GM12878 (cell line): ENCODE results near the gene RABGEF1. TPM values are rescaled to one million over a fixed set of nuclear protein-coding genes. Genes with fewer than 3 reads are reported as not detected.
"Not testable (repeated sequence)": the region's sequence is repeated elsewhere in the genome, so short reads cannot be mapped to it uniquely, and the experiment has no call there.

Experiments
- ATAC-seq: fragments of 200-7000 bp; cut with Tn5 transposase; 3 replicates; pipeline ENCODE4 v1.9.1; 2020; ENCODE audit warnings: mild to moderate bottlenecking, moderate library complexity
- BruUV-seq: library from RNA; stranded (reverse); fragments of 400-500 nt; replicated peaks from 2 replicates; lab custom pipeline; 2021; lab: Mats Ljungman, UMichigan
- CTCF ChIA-PET: fragments of 300-600 bp; sonication (Branson Sonifier 250); formaldehyde crosslinking; extraction: SDS; loops from one replicate; lab custom pipeline; 2021; ENCODE audit warnings: inconsistent platforms; lab: Yijun Ruan, JAX
- POLR2A ChIA-PET: fragments of 350-600 bp; formaldehyde crosslinking; extraction: SDS; loops from one replicate; lab custom pipeline; 2021; ENCODE audit warnings: inconsistent platforms; lab: Charles Lee
- RAD21 ChIA-PET: fragments of 300-600 bp; sonication (Branson Sonifier 250); formaldehyde crosslinking; loops from one replicate; lab custom pipeline; 2023; ENCODE audit warnings: antibody characterized with exemption; ENCODE audit not compliant: unreplicated experiment; lab: Charles Lee
- SMC1A ChIA-PET: fragments of 300-600 bp; sonication (Branson Sonifier 250); formaldehyde crosslinking; loops from one replicate; lab custom pipeline; 2023; ENCODE audit not compliant: unreplicated experiment, uncharacterized antibody; lab: Charles Lee
- DNase-seq: peaks from one replicate; pipeline ENCODE4 v3.0.0-alpha.2; 2011; ENCODE audit warnings: low read depth, low spot score
- FAIRE-seq: peaks from 3 replicates; lab custom pipeline; 2011; peaks lifted over from hg19 to GRCh38; lab: Jason Lieb, UNC
- H2AFZ ChIP-seq: 2 replicates; pipeline ENCODE4 v1.6.0; 2011; ENCODE audit warnings: low read depth, low read length, control low read depth; ENCODE audit not compliant: control insufficient read depth
- H3K27ac ChIP-seq: 2 replicates; pipeline ENCODE4 v1.5.1; 2011; ENCODE audit warnings: control low read depth; ENCODE audit not compliant: control insufficient read depth, insufficient read depth
- H3K27me3 ChIP-seq, 2 experiments: replicated peaks in 1 of 2; 2 replicates each; pipeline versions ENCODE4 v1.6.0 to v1.6.1; 2011; ENCODE audit warnings: low read length in 1 of 2; ENCODE audit not compliant: control insufficient read depth in 2 of 2, insufficient read depth in 2 of 2
- H3K36me3 ChIP-seq, 2 experiments: 2 replicates each; pipeline ENCODE4 v1.5.1; 2011; ENCODE audit warnings: low read length in 1 of 2; ENCODE audit not compliant: control insufficient read depth in 2 of 2, insufficient read depth in 2 of 2
- H3K4me1 ChIP-seq: 2 replicates; pipeline ENCODE4 v1.6.1; 2011; ENCODE audit warnings: mild to moderate bottlenecking, low read length, moderate library complexity, mixed read lengths; ENCODE audit not compliant: control insufficient read depth, insufficient read depth
- H3K4me2 ChIP-seq: 2 replicates; pipeline ENCODE4 v1.6.0; 2011; ENCODE audit warnings: control low read depth; ENCODE audit not compliant: control insufficient read depth, insufficient read depth
- H3K4me3 ChIP-seq: fragments of 200-600 bp; sonication (generic); 2 replicates; pipeline ENCODE4 v1.5.1; 2016
- H3K79me2 ChIP-seq: 2 replicates; pipeline ENCODE4 v1.6.0; 2011; ENCODE audit warnings: low read length; ENCODE audit not compliant: control insufficient read depth, insufficient read depth
- H3K9ac ChIP-seq: 2 replicates; pipeline ENCODE4 v1.8.0; 2011; ENCODE audit warnings: low read length, control low read depth, mixed read lengths; ENCODE audit not compliant: control insufficient read depth, insufficient read depth
- H3K9me3 ChIP-seq: replicated peaks from 3 replicates; pipeline ENCODE4 v1.5.1; 2011; ENCODE audit warnings: mild to moderate bottlenecking, low read length; ENCODE audit not compliant: control insufficient read depth, insufficient read depth
- H4K20me1 ChIP-seq: 2 replicates; pipeline ENCODE4 v1.6.0; 2011; ENCODE audit not compliant: control insufficient read depth, insufficient read depth
- WGBS: methylation state at CpG from one replicate; pipeline ENCODE4 v1.1.6; 2016; ENCODE audit warnings: low lambda C conversion rate; ENCODE audit not compliant: insufficient replicate concordance, insufficient coverage; ENCODE audit errors: missing lambda C conversion rate; 5-methylcytosine and 5-hydroxymethylcytosine counted together
- in situ Hi-C: fragments of 300-500 bp; cut with MboI; formaldehyde crosslinking; loops from 9 replicates; pipeline ENCODE4 v1.14.3; 2018; ENCODE audit warnings: mixed read lengths
- intact Hi-C: fragments of 100-400 bp; cut with micrococcal nuclease; formaldehyde crosslinking; loops from one replicate; pipeline ENCODE4 v1.14.2; 2022; ENCODE audit not compliant: unreplicated experiment
- polyA plus RNA-seq, 11 experiments: library from polyadenylated mRNA; depleted of rRNA in 4 of 11; unstranded in 6 of 11; stranded (reverse) in 5 of 11; fragments of >200 nt; fragmentation: Nextera tagmentation in 4 of 11; fragmentation: Illumina TruSeq in 1 of 11; extraction: Ambion mirVana in 4 of 11; extraction: Trizol in 1 of 11; gene quantifications; 1 replicate in 1 of 11; 2 replicates in 10 of 11; pipeline versions ENCODE4 v1.2.1 to v1.2.3, GENCODE V29; 2011 to 2016; ENCODE audit warnings: inconsistent platforms in 2 of 11, missing spikeins in 2 of 11, low read depth in 1 of 11
- total RNA-seq, 4 experiments: library from RNA; depleted of rRNA in 3 of 4; stranded (reverse); fragments of >200 nt in 3 of 4; fragmentation: Illumina TruSeq in 1 of 4; extraction: Trizol in 1 of 4; gene quantifications; 2 replicates each; pipeline versions ENCODE4 v1.2.1 to v1.2.3, GENCODE V29; 2013 to 2021

Gene RABGEF1
- total and polyA plus RNA-seq, 10 of the 15 experiments (the other 5 are each of a cell fraction or from before 2014, with no cell fraction given) = 10.2 to 36.4 (median 26.1) TPM

DNA sequence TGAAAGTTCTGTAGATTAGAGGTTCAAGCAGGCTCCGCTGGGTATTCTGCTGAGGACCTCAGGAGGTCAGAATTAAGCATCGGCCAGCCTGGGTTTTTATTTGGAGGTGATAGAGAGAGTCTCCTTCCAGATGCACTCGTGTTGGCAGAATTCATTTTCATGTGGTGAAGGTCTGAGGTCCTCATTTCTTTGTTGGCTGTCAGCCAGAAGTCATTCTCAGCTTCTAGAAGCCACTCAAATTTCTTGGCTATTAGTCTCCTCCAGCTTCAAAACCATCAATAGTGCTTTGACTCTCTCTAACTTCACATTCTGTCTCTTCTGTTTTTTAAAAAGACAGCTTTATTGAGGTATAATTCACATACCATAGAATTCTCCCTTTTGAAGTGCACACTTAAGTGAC, 22.6 kb downstream of the RABGEF1 start:
- in situ Hi-C loops, H3K4me3 ChIP-seq, H3K4me2 ChIP-seq, H3K9me3 ChIP-seq, FAIRE-seq, H3K27ac ChIP-seq, H2AFZ ChIP-seq, intact Hi-C loops, DNase-seq, H4K20me1 ChIP-seq, RAD21 ChIA-PET, H3K27me3 ChIP-seq, H3K9ac ChIP-seq, POLR2A ChIA-PET, SMC1A ChIA-PET, BruUV-seq, ATAC-seq, H3K36me3 ChIP-seq: not testable (repeated sequence)
- WGBS = 90% methylated on average over 3 of the region's 3 CpGs
- peaks cover 48% of the 10 kb centered on the region for H3K79me2 ChIP-seq
- peaks cover 13% of the 10 kb centered on the region for H3K4me1 ChIP-seq
- CTCF ChIA-PET = interaction anchor here (0.5 kb wide), 1 partner anchor 242 kb away, joined by 4 read pairs; no protein-coding TSS in a partner anchor

DNA sequence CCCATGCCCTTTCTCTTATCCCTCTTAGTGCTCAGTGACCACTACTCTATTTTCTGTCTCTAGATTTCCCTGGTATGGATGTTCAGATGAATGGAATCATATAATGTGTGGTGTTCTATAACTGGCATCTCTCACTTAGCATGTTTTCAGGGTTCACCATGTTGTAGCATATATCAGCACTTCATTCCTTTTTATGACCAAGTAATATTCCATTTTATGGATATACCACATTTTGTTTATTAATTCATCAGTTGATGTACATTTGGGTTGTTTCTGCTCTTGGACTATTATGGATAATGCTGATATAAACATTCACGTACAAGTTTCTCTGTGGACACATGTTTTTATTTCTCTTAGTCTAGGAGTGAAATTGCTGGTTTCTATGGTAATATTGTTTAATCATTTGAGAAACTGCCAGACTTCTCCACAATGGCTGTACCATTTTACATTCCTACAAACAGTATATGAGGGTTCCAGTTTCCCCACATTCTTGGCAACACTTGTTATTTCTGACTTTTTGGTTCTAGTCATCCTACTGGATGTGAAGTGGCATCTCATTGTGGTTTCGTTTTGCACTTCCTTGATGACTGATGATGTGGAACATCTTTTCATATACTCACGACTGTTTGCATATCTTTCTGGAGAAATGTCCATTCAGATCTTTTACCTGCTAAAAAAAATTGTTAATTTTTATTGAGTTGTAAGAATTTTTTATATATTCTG, 23.3 kb downstream of the RABGEF1 start:
- H3K9ac ChIP-seq, BruUV-seq, H3K4me2 ChIP-seq, H4K20me1 ChIP-seq, DNase-seq, H3K9me3 ChIP-seq, H3K36me3 ChIP-seq, FAIRE-seq, SMC1A ChIA-PET, RAD21 ChIA-PET, POLR2A ChIA-PET, intact Hi-C loops, H3K4me3 ChIP-seq, H2AFZ ChIP-seq, ATAC-seq, H3K27ac ChIP-seq, in situ Hi-C loops, CTCF ChIA-PET, H3K27me3 ChIP-seq: not testable (repeated sequence)
- 32% methylated on average over 3 of the region's 3 CpGs for WGBS
- Histone ChIP-seq H3K79me2 (peaks cover 46% of the 10 kb centered on the region), H3K4me1 (peaks cover 10% of the 10 kb centered on the region)

DNA sequence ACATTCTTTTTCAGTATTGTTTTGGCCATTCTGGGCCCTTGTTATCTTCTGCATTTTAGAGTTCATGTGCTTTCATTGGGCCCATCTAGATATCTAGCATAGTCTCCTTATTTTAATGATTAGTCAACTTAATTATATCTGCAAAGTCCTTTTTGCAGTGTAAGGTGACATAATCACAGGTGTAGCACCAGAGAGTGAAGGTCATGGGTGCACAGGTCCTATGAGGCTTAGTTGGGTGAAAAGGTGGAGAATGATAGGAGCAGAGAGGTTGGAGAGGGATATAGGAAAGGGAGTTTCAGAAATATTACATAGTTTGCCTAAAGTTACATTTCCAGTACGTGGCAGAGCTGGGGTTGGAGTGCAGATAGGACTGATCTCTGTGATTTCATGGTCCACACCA, 24.4 kb downstream of the RABGEF1 start:
- H3K9me3 ChIP-seq, BruUV-seq, RAD21 ChIA-PET, H3K36me3 ChIP-seq, FAIRE-seq, H3K9ac ChIP-seq, H3K27me3 ChIP-seq, POLR2A ChIA-PET, DNase-seq, H2AFZ ChIP-seq, H3K4me2 ChIP-seq, H3K27ac ChIP-seq, ATAC-seq, CTCF ChIA-PET, intact Hi-C loops, H3K4me3 ChIP-seq, H4K20me1 ChIP-seq, in situ Hi-C loops: not testable (repeated sequence)
- Histone ChIP-seq H3K79me2 (peaks cover 42% of the 10 kb centered on the region), H3K4me1 (peaks cover 18% of the 10 kb centered on the region)
- SMC1A ChIA-PET = interaction anchor here (1.9 kb wide), 1 partner anchor 11 kb away, joined by 6 read pairs; no protein-coding TSS in a partner anchor
- WGBS = no CpG with 5 or more reads among the region's 1 CpG
